RWPE2 (cell line): ENCODE results near the gene ARHGDIB.

Experiments
- ATAC-seq: fragments of 200-7000 bp; cut with Tn5 transposase; 3 replicates; pipeline ENCODE4 v1.9.1; 2021; ENCODE audit warnings: low read depth
- DNase-seq: peaks from one replicate; pipeline ENCODE4 v3.0.0-alpha.2; 2020; ENCODE audit warnings: low spot score
- H3K27ac ChIP-seq: fragments of 450-650 bp; 2 replicates; pipeline ENCODE4 v1.5.1; 2017; ENCODE audit warnings: mild to moderate bottlenecking; ENCODE audit not compliant: poor library complexity, severe bottlenecking
- H3K27me3 ChIP-seq: fragments of 250-450 bp; sonication (Bioruptor Pico); 2 replicates; pipeline ENCODE4 v1.5.1; 2021; ENCODE audit warnings: mild to moderate bottlenecking, moderate library complexity; ENCODE audit not compliant: insufficient read depth, poor library complexity, severe bottlenecking
- H3K36me3 ChIP-seq: fragments of 250-450 bp; sonication (Bioruptor Pico); 2 replicates; pipeline ENCODE4 v1.5.1; 2020; ENCODE audit warnings: low read depth, mild to moderate bottlenecking, moderate library complexity
- H3K4me1 ChIP-seq: fragments of 250-450 bp; sonication (Bioruptor Pico); 2 replicates; pipeline ENCODE4 v1.5.1; 2021; ENCODE audit warnings: mild to moderate bottlenecking, moderate library complexity; ENCODE audit not compliant: insufficient read depth, poor library complexity, severe bottlenecking
- H3K4me3 ChIP-seq: fragments of 250-450 bp; sonication (Bioruptor Pico); 2 replicates; pipeline ENCODE4 v1.5.1; 2021; ENCODE audit warnings: mild to moderate bottlenecking, moderate library complexity; ENCODE audit not compliant: severe bottlenecking
- H3K9me3 ChIP-seq: fragments of 250-450 bp; sonication (Bioruptor Pico); 2 replicates; pipeline ENCODE4 v1.5.1; 2021; ENCODE audit warnings: mild to moderate bottlenecking, moderate library complexity; ENCODE audit not compliant: severe bottlenecking
- CTCF ChIP-seq: fragments of 450-650 bp; IDR thresholded peaks from one replicate; pipeline ENCODE4 v1.5.1; 2017; ENCODE audit warnings: mild to moderate bottlenecking, moderate library complexity; ENCODE audit not compliant: poor library complexity, severe bottlenecking

Gene ARHGDIB

GRCh38 chr12:14963520-14963919, 2.1 kb upstream of the ARHGDIB start:
- Histone ChIP-seq H3K36me3 (no peaks in the 10 kb centered on the region), H3K4me3 (no peak overlapping the region), H3K4me1 (peaks cover 10% of the 10 kb centered on the region), H3K27me3 (no peaks in the 10 kb centered on the region), H3K27ac (no peak overlapping the region), H3K9me3 (no peaks in the 10 kb centered on the region)
- DNase-seq (no peak), ATAC-seq (no peak)
- no peak for TF ChIP-seq CTCF

GRCh38 chr12:14962797-14963196, 1.4 kb upstream of the ARHGDIB start:
- H3K4me3 ChIP-seq: no peak overlapping the region
- TF ChIP-seq CTCF: no peak
- H3K27ac ChIP-seq: peak overlapping the region; percentile 94

GRCh38 chr12:14962153-14962539, 745 bp upstream of the ARHGDIB start:
- no peaks in the 10 kb centered on the region for H3K27me3 ChIP-seq
- peaks cover 10% of the 10 kb centered on the region for H3K4me1 ChIP-seq
- ATAC-seq (no peak), DNase-seq (no peak)
- no peak overlapping the region for H3K4me3 ChIP-seq
- peak overlapping the region; percentile 94 for H3K27ac ChIP-seq
- TF ChIP-seq CTCF: no peak
- H3K9me3 ChIP-seq: no peaks in the 10 kb centered on the region
- H3K36me3 ChIP-seq: no peaks in the 10 kb centered on the region

More at GRCh38 chr12:14962797-14963196, 1.4 kb upstream of the ARHGDIB start:
- ATAC-seq (no peak), DNase-seq (no peak)
- Histone ChIP-seq H3K27me3 (no peaks in the 10 kb centered on the region), H3K4me1 (peaks cover 10% of the 10 kb centered on the region), H3K9me3 (no peaks in the 10 kb centered on the region), H3K36me3 (no peaks in the 10 kb centered on the region)

- Histone ChIP-seq H3K4me1 (peaks cover 10% of the 10 kb centered on the region), H3K27ac (peak overlapping the region; percentile 94)
- DNase-seq: peak; percentile 53
These were observed 594 bp downstream of the ARHGDIB start for GRCh38 chr12:14960548-14961465.

More at GRCh38 chr12:14960548-14961465, 594 bp downstream of the ARHGDIB start:
- Histone ChIP-seq H3K4me3 (peak overlapping the region; percentile 21), H3K9me3 (no peaks in the 10 kb centered on the region), H3K27me3 (no peaks in the 10 kb centered on the region), H3K36me3 (no peaks in the 10 kb centered on the region)
- TF ChIP-seq CTCF: no peak
- peak; percentile 82 for ATAC-seq
